ENCODE results near the gene DOCK3.
"Not testable (repeated sequence)": the region's sequence is repeated elsewhere in the genome, so short reads cannot be mapped to it uniquely, and the experiment has no call there.

Gene DOCK3

DNA sequence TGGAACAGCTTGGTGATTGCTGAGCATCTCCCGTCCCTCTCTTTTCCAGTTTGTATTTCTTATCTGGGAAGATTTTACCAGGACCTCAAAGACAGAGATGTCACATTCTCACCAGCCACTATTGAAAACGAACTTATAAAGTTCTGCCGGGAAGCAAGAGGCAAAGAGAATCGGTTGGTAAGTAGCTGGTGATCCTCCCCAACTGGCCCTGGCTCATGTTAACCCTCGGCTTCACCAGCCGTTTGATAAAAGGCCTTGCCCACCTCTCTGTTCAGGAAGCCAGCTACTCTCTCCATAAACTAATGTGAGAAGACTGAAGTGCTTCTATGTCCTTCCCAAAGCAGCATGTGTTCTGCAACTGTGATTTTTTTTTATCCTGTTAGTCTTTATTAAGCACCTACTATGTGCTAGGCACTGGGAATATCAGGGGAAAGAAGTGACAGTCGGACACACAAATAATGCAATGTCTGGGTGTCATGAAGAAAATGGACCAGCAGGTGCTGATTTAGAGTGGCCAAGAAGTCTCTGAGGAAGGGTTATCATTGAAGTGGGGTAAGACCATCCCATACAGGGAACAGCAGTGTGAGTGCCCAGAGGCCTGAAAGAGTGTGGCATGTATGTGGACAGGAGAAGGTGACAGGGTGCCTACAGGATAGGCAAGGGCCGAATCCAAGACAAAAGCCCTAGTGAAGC lies 711.6 kb downstream of the DOCK3 start:
- no peak for DNase-seq (ENCODE audit: low spot score)

DNA sequence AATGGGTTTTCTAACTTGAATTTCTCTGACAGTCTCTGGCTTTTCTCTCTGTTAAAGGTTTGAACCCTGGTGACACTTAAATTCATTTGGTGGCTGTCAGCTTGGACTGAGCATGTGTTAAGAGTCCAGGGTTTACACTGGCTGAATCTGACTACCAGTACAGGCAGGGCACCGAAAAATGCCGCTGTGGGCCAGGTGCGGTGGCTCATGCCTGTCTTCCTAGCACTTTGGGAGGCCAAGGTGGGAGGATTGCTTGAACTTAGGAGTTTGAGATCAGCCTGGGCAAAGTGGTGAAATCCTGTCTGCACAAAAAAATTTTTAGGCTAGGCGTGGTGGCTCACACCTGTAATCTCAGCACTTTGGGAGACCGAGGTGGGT lies 712.1 kb downstream of the DOCK3 start:
- in situ Hi-C loops (cut with MboI; ENCODE audit: low sequenced_read_pairs, unreplicated experiment), result no loop called here
- DNase-seq (ENCODE audit: low spot score), result no peak
- TF ChIP-seq, protein P1, sequence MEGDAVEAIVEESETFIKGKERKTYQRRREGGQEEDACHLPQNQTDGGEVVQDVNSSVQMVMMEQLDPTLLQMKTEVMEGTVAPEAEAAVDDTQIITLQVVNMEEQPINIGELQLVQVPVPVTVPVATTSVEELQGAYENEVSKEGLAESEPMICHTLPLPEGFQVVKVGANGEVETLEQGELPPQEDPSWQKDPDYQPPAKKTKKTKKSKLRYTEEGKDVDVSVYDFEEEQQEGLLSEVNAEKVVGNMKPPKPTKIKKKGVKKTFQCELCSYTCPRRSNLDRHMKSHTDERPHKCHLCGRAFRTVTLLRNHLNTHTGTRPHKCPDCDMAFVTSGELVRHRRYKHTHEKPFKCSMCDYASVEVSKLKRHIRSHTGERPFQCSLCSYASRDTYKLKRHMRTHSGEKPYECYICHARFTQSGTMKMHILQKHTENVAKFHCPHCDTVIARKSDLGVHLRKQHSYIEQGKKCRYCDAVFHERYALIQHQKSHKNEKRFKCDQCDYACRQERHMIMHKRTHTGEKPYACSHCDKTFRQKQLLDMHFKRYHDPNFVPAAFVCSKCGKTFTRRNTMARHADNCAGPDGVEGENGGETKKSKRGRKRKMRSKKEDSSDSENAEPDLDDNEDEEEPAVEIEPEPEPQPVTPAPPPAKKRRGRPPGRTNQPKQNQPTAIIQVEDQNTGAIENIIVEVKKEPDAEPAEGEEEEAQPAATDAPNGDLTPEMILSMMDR (IDR thresholded peaks at IDR 0.05; ENCODE audit: borderline replicate concordance, control extremely low read depth, extremely low read depth, insufficient read depth, missing control alignments), result no peak

More for the DNA sequence above, 711.6 kb downstream of the DOCK3 start:
- TF ChIP-seq, protein P1 (IDR thresholded peaks at IDR 0.05; ENCODE audit: borderline replicate concordance, control extremely low read depth, extremely low read depth, insufficient read depth, missing control alignments), result no peak
- in situ Hi-C loops (cut with MboI; ENCODE audit: low sequenced_read_pairs, unreplicated experiment), result no loop called here

GRCh38 chr3:51387281-51387680 lies 712.6 kb downstream of the DOCK3 start:
- in situ Hi-C loops (cut with MboI; ENCODE audit: low sequenced_read_pairs, unreplicated experiment); DNase-seq (ENCODE audit: low spot score): not testable (repeated sequence)

DNA sequence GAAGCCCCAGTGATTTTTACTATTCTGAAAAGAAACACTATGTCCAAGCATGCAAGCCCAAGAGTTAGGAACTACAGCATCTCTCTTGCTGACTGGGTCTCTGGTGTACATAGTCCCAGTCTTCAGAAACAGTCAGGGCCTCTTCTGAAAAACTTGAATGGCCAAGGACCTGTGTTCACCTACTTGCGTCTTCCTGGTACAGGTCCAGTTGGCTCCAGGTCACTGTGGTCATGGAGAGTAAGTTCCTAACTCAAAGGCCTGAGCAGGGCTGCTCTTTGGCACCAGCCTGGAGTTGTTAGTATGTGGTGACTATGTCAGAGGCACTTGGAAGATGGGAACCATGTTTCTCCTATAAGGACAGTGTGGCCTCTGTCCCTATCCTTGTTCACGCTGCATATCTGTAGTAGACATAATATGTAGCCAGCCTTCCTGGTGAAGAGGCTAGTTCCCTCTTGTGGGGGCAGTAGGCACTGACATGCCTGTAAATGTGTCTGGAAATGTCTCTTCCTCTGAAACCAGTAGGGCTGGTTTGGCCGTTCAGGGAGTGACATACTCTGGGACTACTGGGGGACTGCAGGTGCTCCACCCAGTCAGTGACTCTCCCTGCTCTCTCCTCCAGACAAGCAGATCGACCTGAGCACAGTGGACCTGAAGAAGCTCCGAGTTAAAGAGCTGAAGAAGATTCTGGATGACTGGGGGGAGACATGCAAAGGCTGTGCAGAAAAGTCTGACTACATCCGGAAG lies 713.7 kb downstream of the DOCK3 start:
- TF ChIP-seq, protein P1 (IDR thresholded peaks at IDR 0.05; ENCODE audit: borderline replicate concordance, control extremely low read depth, extremely low read depth, insufficient read depth, missing control alignments), result no peak
- no peak for DNase-seq (ENCODE audit: low spot score)
- in situ Hi-C loops (cut with MboI; ENCODE audit: low sequenced_read_pairs, unreplicated experiment), result no loop called here

- DNase-seq (ENCODE audit: low spot score), result peak; percentile 62
- in situ Hi-C loops (cut with MboI; ENCODE audit: low sequenced_read_pairs, unreplicated experiment), result no loop called here
- TF ChIP-seq, protein P1 (IDR thresholded peaks at IDR 0.05; ENCODE audit: borderline replicate concordance, control extremely low read depth, extremely low read depth, insufficient read depth, missing control alignments), result peak; percentile 82
Measured at GRCh38 chr3:51389423-51390183, 714.9 kb downstream of the DOCK3 start.

DNA sequence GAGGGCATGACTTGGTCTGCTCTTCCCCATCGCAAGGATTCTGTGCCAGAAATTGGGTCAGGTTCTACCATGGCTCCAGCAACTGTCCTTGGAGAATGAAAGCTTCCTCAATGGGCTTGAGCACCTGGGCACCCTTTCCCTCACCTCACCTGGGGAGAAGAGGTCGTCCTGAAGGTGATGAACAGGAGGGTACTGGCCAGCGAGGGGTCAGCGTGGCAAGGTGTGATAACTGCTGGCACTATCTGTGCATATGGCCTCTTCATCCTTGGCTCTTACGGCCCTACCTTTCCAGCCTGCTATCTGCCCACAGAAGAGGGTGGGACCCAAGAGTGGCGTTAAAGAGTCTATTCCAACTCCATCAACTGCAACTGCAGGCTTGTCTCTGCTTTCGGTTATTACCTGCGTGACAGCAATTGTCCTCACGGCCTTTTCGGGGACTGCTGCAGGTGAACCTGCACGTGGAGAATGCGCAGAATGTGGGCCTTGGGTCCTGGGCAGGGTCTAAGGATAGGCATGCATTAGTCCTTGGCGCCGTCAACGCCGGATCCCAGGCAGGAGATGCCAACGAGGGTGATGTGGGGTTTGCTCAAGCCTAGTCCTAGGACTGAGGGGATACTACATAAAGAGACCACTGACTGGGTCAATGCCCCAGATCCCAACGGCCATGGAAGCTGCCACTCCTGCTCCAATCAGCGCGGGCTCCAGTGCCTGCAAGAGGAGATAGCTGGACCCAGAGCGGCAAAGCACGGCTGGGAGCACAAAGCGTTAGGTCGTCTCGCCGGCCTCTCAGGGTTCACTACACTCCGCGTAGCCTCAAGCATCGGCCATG lies 715.7 kb downstream of the DOCK3 start:
- in situ Hi-C loops (cut with MboI; ENCODE audit: low sequenced_read_pairs, unreplicated experiment), result no loop called here
- DNase-seq (ENCODE audit: low spot score), result no peak

More for the DNA sequence above, 715.7 kb downstream of the DOCK3 start:
- TF ChIP-seq, protein P1 (IDR thresholded peaks at IDR 0.05; ENCODE audit: borderline replicate concordance, control extremely low read depth, extremely low read depth, insufficient read depth, missing control alignments), result no peak
